Endothelial cell of umbilical vein (primary cell): Measurements from ENCODE around the gene C19orf85. TPM values are rescaled to one million over a fixed set of nuclear protein-coding genes. Genes with fewer than 3 reads are reported as not detected.

Experiments used
- BruUV-seq: library from RNA; stranded (reverse); fragments of 400-500 nt; replicated peaks from 2 replicates; lab custom pipeline; 2021; lab: Mats Ljungman, UMichigan
- CTCF ChIA-PET: fragments of 300-600, 350-600 bp; sonication (Branson Sonifier 250); formaldehyde crosslinking; loops from one replicate; lab custom pipeline; 2021; ENCODE audit warnings: antibody characterized with exemption, inconsistent platforms; lab: Charles Lee
- POLR2A ChIA-PET: fragments of 300-600, 350-600 bp; sonication (Branson Sonifier 250); formaldehyde crosslinking; loops from one replicate; lab custom pipeline; 2021; ENCODE audit warnings: antibody characterized with exemption, inconsistent platforms; lab: Charles Lee
- DNase-seq: peaks from one replicate; pipeline ENCODE4 v3.0.0-alpha.2; 2011; ENCODE audit warnings: low read depth, low spot score
- FAIRE-seq: peaks from 2 replicates; lab custom pipeline; 2011; peaks lifted over from hg19 to GRCh38; lab: Jason Lieb, UNC
- H2AFZ ChIP-seq: 2 replicates; pipeline ENCODE4 v1.6.0; 2012; ENCODE audit warnings: low read depth, low read length, control low read depth, inconsistent platforms
- H3K27ac ChIP-seq: 2 replicates; pipeline ENCODE4 v1.5.1; 2011; ENCODE audit warnings: low read depth, mild to moderate bottlenecking, control low read depth, low read length, moderate library complexity; ENCODE audit not compliant: insufficient read depth
- H3K27me3 ChIP-seq, 2 experiments: 2 replicates each; pipeline versions ENCODE4 v1.6.0 to v1.6.1; 2011; ENCODE audit warnings: low read length in 2 of 2, mixed read lengths in 1 of 2; ENCODE audit not compliant: control insufficient read depth in 2 of 2, insufficient read depth in 2 of 2
- H3K36me3 ChIP-seq, 2 experiments: 2 replicates in 1 of 2; 3 replicates in 1 of 2; pipeline ENCODE4 v1.5.1; 2011; ENCODE audit warnings: low read length in 2 of 2, mild to moderate bottlenecking in 1 of 2, moderate library complexity in 1 of 2; ENCODE audit not compliant: control insufficient read depth in 2 of 2, insufficient read depth in 2 of 2; ENCODE audit errors: extremely low read depth in 1 of 2
- H3K4me1 ChIP-seq: 3 replicates; pipeline ENCODE4 v1.5.1; 2011; ENCODE audit warnings: mild to moderate bottlenecking, low read length; ENCODE audit not compliant: control insufficient read depth, insufficient read depth; ENCODE audit errors: extremely low read depth
- H3K4me2 ChIP-seq: 2 replicates; pipeline ENCODE4 v1.6.1; 2011; ENCODE audit warnings: low read length, control low read depth, mixed read lengths; ENCODE audit not compliant: insufficient read depth
- H3K4me3 ChIP-seq, 3 experiments: fragments of 200-600 bp in 1 of 3; sonication (generic), shearing (Covaris generic) in 1 of 3; replicated peaks in 1 of 3; 2 replicates each; pipeline ENCODE4 v1.5.1; 2011 to 2016; ENCODE audit warnings: control low read depth in 3 of 3, low read length in 3 of 3, mild to moderate bottlenecking in 2 of 3, inconsistent platforms in 1 of 3, low read depth in 1 of 3, moderate library complexity in 1 of 3; ENCODE audit not compliant: insufficient read depth in 1 of 3
- H3K79me2 ChIP-seq: 2 replicates; pipeline ENCODE4 v1.6.0; 2012; ENCODE audit warnings: low read length, inconsistent platforms; ENCODE audit not compliant: control insufficient read depth, insufficient read depth
- H3K9ac ChIP-seq: replicated peaks from 2 replicates; pipeline ENCODE3; 2011; ENCODE audit warnings: low read length, control low read depth; ENCODE audit not compliant: insufficient read depth; ENCODE audit errors: extremely low read depth
- H3K9me1 ChIP-seq: replicated peaks from 3 replicates; pipeline ENCODE4 v1.6.0; 2011; ENCODE audit warnings: mild to moderate bottlenecking, low read length; ENCODE audit not compliant: control insufficient read depth, insufficient read depth; ENCODE audit errors: extremely low read depth
- H3K9me3 ChIP-seq: replicated peaks from 2 replicates; pipeline ENCODE4 v1.5.1; 2012; ENCODE audit warnings: low read length, inconsistent platforms; ENCODE audit not compliant: control insufficient read depth, insufficient read depth
- H4K20me1 ChIP-seq: replicated peaks from 2 replicates; pipeline ENCODE3; 2011; ENCODE audit warnings: mild to moderate bottlenecking, low read length; ENCODE audit not compliant: control insufficient read depth, insufficient read depth; ENCODE audit errors: extremely low read depth
- EZH2 ChIP-seq: IDR thresholded peaks from 2 replicates; pipeline ENCODE4 v1.6.1; 2012; ENCODE audit warnings: borderline replicate concordance, low read depth, mild to moderate bottlenecking, moderate library complexity, low read length, inconsistent platforms; ENCODE audit not compliant: severe bottlenecking
- JUN ChIP-seq: IDR thresholded peaks from 2 replicates; pipeline ENCODE4 v1.6.1; 2011; ENCODE audit warnings: borderline replicate concordance, low read depth; ENCODE audit not compliant: insufficient read length, insufficient read depth
- MAX ChIP-seq: IDR thresholded peaks from 2 replicates; pipeline ENCODE4 v1.6.1; 2011; ENCODE audit not compliant: insufficient read depth, insufficient read length
- MYC ChIP-seq: IDR thresholded peaks from one replicate; pipeline ENCODE4 v1.6.1; 2011; ENCODE audit warnings: mild to moderate bottlenecking, low read depth, low read length
- POLR2AphosphoS5 ChIP-seq: IDR thresholded peaks from 2 replicates; pipeline ENCODE4 v1.6.1; 2012; ENCODE audit warnings: low read depth, mild to moderate bottlenecking, control low read depth, low read length, moderate library complexity; ENCODE audit not compliant: insufficient read depth
- dilution Hi-C: fragments of 300-500 bp; cut with MboI; formaldehyde crosslinking; loops from one replicate; pipeline ENCODE4 v1.15.0; 2019; ENCODE audit warnings: low sequenced_read_pairs; ENCODE audit not compliant: extremely low pct_ligation_motif_present
- intact Hi-C: fragments of 100-400 bp; cut with micrococcal nuclease; formaldehyde crosslinking; loops from one replicate; pipeline ENCODE4 v1.10.0; 2022
- polyA plus RNA-seq, 4 experiments: library from polyadenylated mRNA; depleted of rRNA in 3 of 4; stranded (reverse) in 3 of 4; unstranded in 1 of 4; fragments of >200 nt; gene quantifications; 2 replicates each; pipeline versions ENCODE4 v1.2.1 to v1.2.3, GENCODE V29; 2011 to 2012; ENCODE audit warnings: missing spikeins in 1 of 4
- total RNA-seq: library from RNA; stranded (reverse); gene quantifications from 2 replicates; pipeline ENCODE4 v1.2.3, GENCODE V29; 2021

The C19orf85 gene
- total and polyA plus RNA-seq, 2 donors (not counting 3 experiments of a cell fraction or from before 2014, with no cell fraction given), result not detected

GRCh38 chr19:55479045-55479444 lies 14.5 kb upstream of the C19orf85 start:
- Histone ChIP-seq H3K4me2 (no peak overlapping the region), H3K27ac (no peak overlapping the region), H3K4me3 (no peak overlapping the region), H3K27me3 (no peaks in the 10 kb centered on the region), H3K4me1 (peaks cover 10% of the 10 kb centered on the region), H3K9me3 (no peaks in the 10 kb centered on the region), H3K36me3 (peaks cover 0 to 3% of the 10 kb centered on the region in 2 experiments), H3K79me2 (peaks cover 17% of the 10 kb centered on the region), H3K9me1 (no peaks in the 10 kb centered on the region), H3K9ac (no peak overlapping the region), H4K20me1 (no peaks in the 10 kb centered on the region), H2AFZ (no peak overlapping the region)
- TF ChIP-seq JUN (no peak), POLR2AphosphoS5 (no peak), EZH2 (no peak), MAX (no peak)
- dilution Hi-C loops (no loop called here), intact Hi-C loops (no loop called here)
- CTCF ChIA-PET, result interaction anchor here (0.9 to 1.4 kb wide), 2 partner anchors 12 to 25 kb away, joined by 3 to 4 read pairs; no protein-coding TSS in a partner anchor
- DNase-seq (no peak), FAIRE-seq (no peak)
- POLR2A ChIA-PET, result no interaction called here
- BruUV-seq, result no TSS peak

GRCh38 chr19:55478364-55478763 lies 13.8 kb upstream of the C19orf85 start:
- no peaks in the 10 kb centered on the region for H3K9me3 ChIP-seq
- dilution Hi-C loops, result no loop called here
- no peaks in the 10 kb centered on the region for H3K27me3 ChIP-seq
- ChIA-PET CTCF (interaction anchor here (0.8 to 6.1 kb wide), 2 partner anchors 11 to 26 kb away, joined by 4 to 62 read pairs; no protein-coding TSS in a partner anchor), POLR2A (no interaction called here)
- intact Hi-C loops, result no loop called here
- FAIRE-seq (no peak), DNase-seq (no peak)
- TF ChIP-seq MYC, result no peak
- H3K9ac ChIP-seq, result no peak overlapping the region
- peaks cover 10% of the 10 kb centered on the region for H3K4me1 ChIP-seq
- no TSS peak for BruUV-seq
- H4K20me1 ChIP-seq, result no peaks in the 10 kb centered on the region
- H3K4me3 ChIP-seq, result no peak overlapping the region
- H3K79me2 ChIP-seq, result peaks cover 17% of the 10 kb centered on the region
- no peak overlapping the region for H3K27ac ChIP-seq
- H2AFZ ChIP-seq, result no peak overlapping the region
- H3K9me1 ChIP-seq, result no peaks in the 10 kb centered on the region
- no peaks in the 10 kb centered on the region for H3K36me3 ChIP-seq
- H3K4me2 ChIP-seq, result no peak overlapping the region
